ENCODE results near the gene SGPP2.

- TF ChIP-seq EZH2 (IDR thresholded peaks at IDR 0.05; ENCODE audit: borderline replicate concordance, low read depth, low read length, poor library complexity, severe bottlenecking) (no peak), CTCF (conservative IDR thresholded peaks at IDR 0.05; ENCODE audit: low read depth, low read length) (no peak)
Measured at GRCh38 chr2:222572751-222573174, 148.4 kb downstream of the SGPP2 start.
